GM10248 (cell line): Measurements from ENCODE around the gene MGME1.
A peak's percentile ranks its signal among the peaks of the same experiment; 100 is the strongest.

ENCODE experiments used
- CTCF ChIA-PET: fragments of 300-600 bp; sonication (Branson Sonifier 250); formaldehyde crosslinking; extraction: SDS; loops from one replicate; lab custom pipeline; 2021; ENCODE audit warnings: antibody characterized with exemption; lab: Yijun Ruan, JAX
- POLR2A ChIA-PET: fragments of 350-650 bp; sonication (Branson Sonifier 250); formaldehyde crosslinking; extraction: SDS; loops from one replicate; lab custom pipeline; 2020; ENCODE audit warnings: antibody characterized with exemption; lab: Yijun Ruan, JAX
- DNase-seq: peaks from one replicate; pipeline ENCODE4 v3.0.0; 2012; ENCODE audit errors: extremely low spot score
- TF ChIP-seq, protein P1 (sequence below): IDR thresholded peaks from 2 replicates; pipeline ENCODE4 v1.5.1; 2012; ENCODE audit warnings: mild to moderate bottlenecking, low read depth; ENCODE audit errors: extremely low read depth, missing control alignments, control extremely low read depth

MGME1 gene, protein sequence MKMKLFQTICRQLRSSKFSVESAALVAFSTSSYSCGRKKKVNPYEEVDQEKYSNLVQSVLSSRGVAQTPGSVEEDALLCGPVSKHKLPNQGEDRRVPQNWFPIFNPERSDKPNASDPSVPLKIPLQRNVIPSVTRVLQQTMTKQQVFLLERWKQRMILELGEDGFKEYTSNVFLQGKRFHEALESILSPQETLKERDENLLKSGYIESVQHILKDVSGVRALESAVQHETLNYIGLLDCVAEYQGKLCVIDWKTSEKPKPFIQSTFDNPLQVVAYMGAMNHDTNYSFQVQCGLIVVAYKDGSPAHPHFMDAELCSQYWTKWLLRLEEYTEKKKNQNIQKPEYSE

DNA sequence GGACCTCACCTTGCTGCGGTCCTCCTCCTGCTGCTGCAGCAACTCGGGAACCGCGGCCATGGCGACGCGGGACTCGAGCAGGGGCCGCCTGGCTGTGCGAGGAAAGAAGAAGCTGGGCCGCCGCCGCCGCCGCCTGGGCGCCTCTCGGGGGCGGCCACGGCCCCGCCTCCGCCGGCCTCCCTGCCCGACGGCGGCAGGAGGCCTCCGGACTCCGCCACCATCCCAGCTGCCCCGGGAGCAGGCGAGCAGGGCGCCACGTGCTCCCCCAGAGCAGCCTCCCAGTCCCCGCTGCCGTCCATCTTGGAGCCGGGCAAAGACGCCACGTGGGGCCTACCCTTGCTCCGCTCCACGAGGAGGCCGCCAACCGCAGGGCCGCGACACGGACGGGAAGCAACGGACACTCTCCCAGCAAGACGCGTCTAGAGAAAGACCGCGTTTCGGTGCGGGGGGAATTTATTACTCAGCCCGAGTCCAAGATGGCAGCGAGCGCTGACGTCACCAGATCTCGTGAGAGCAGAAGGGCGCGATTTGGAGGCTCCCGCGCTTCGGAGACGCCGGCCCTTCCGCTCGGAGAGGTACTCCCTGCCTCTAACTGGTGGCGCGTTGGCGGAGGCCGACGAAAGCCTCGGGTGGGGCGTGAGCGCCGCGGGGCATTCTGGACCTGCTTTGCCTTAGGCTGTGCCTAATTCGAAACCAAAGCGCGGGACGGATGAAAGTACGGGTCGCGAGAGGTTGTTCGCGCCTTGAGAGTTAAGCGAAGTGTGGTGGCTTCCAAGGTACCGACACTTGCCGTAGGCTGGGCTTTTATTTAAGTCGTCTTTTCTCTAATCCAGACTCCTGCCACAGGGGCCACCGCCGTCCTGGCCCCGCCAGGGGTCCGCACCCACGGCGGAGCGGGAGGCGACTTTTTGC is at the start of gene MGME1, which contains the start of gene SNX5:
MGME1 (plus strand) TSS at position 653 of the 912 bp plus-strand sequence. CDS start 842 bp downstream, outside the sequence.
SNX5 (minus strand) TSS at position 429 of the 912 bp plus-strand sequence; CDS start at position 60, 369 bp downstream.
- TF ChIP-seq, protein P1, sequence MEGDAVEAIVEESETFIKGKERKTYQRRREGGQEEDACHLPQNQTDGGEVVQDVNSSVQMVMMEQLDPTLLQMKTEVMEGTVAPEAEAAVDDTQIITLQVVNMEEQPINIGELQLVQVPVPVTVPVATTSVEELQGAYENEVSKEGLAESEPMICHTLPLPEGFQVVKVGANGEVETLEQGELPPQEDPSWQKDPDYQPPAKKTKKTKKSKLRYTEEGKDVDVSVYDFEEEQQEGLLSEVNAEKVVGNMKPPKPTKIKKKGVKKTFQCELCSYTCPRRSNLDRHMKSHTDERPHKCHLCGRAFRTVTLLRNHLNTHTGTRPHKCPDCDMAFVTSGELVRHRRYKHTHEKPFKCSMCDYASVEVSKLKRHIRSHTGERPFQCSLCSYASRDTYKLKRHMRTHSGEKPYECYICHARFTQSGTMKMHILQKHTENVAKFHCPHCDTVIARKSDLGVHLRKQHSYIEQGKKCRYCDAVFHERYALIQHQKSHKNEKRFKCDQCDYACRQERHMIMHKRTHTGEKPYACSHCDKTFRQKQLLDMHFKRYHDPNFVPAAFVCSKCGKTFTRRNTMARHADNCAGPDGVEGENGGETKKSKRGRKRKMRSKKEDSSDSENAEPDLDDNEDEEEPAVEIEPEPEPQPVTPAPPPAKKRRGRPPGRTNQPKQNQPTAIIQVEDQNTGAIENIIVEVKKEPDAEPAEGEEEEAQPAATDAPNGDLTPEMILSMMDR = no peak
- DNase-seq = peak; percentile 98
- ChIA-PET CTCF (interaction anchor here (1.4 to 7.9 kb wide), 4 partner anchors 12 to 286 kb away, joined by 5 to 69 read pairs (median 15); partner anchors contain the start of gene RRBP1), POLR2A (interaction anchor here (0.9 to 2.5 kb wide), 4 partner anchors 9 to 287 kb away, joined by 4 to 12 read pairs (median 8); partner anchors contain the start of gene RRBP1)

DNA sequence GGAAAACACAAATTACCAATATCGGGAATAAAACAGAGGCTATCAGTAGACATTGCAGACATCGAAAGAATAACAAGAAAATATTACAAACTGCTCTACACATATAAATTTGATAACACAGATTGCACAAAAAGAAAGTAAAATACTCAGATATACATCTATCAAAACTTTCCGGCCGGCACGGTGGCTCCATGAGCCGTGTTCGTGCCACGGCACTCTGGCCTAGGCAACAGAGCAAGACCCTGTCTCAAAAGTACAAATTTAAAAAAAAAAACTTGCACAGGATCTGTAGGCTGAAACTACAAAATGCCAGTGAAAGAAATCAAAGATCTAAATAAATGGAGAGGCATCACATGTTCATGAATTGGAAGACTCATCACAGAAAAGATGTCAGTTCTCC is 49.7 kb upstream of the MGME1 start:
- ChIA-PET POLR2A (no interaction called here), CTCF (interaction anchor here (0.9 to 1.3 kb wide), 2 partner anchors 13 to 19 kb away, joined by 3 read pairs; no protein-coding TSS in a partner anchor)
- TF ChIP-seq, protein P1 = no peak
- DNase-seq = no peak

DNA sequence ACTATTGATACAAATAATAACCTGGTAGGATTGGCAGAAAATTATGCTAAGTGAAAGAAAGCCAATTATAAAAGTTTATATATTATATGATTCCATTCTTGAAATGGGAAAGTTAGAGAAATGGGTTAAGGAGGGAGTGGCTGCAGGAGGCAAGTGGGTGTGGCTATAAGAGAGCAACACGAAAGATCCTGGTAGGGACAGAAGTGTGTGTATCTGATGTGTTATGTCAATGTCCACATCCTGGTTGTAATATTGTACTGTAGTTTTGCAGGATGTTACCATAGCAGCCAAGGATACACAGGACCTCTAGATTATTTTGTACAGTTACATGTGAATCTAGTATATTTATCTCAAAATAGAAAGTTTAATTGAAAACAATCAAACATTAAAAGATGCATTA is 47.0 kb upstream of the MGME1 start:
- CTCF ChIA-PET = no interaction called here
- DNase-seq = no peak
- TF ChIP-seq, protein P1 = no peak
- POLR2A ChIA-PET = no interaction called here

DNA sequence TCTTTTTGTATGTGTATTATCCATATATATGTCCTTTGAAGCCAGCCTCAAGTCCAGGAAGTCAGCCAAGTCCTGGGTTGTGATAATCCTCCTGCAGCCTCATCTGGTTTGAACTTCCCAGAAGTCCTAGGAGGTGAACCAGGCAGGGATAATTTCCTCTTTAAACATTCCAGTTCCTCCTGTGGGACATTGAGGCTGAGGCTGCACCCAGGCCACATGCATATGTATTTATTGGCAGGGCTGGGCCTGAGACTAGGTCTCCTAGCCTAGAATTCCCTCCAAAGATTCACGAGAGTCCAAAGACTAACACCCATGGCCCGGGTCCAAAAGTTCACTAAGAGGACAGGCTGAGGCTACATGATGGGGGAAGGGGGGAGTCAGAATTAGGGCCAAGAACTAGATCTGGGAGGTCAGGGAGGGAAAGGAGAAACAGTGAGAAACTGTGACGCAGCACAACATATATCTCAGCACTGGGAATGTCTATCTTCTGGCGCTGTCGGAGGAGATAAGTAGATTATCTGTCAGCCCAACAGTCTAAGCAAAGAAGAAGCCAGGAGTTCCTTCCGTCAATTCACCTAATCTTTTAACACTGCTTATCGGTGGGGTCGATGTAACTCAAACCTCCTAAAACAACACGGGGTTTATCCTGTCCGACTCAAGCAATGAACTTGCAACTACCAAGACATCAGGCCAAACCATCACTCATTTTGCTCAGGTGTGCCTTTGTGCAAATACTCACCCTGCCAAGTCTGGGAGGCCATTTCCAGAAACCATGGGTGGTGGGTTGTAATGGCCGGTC is 43.5 kb upstream of the MGME1 start:
- CTCF ChIA-PET = interaction anchor here (0.8 to 1.9 kb wide), 3 partner anchors 13 to 14 kb away, joined by 3 to 6 read pairs (median 3); no protein-coding TSS in a partner anchor
- POLR2A ChIA-PET = no interaction called here
- no peak for DNase-seq
- TF ChIP-seq, protein P1 = no peak

DNA sequence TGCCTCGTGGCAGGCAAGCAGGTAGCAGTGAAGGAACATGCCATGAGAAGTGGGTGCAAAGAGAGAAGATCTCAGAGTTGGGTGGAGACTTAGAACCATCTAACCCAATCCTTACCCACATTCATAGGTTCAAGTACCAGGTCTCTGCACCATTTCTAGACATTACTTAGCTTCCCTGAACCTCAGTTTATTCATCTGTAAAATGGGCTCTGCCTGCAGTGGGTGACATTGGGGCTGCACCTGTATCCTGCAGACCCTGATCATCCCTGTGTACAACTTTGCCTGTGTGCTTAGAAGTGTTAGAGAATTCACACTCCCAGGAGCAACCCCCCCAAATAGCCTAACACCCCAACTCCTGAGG is 42.9 kb upstream of the MGME1 start:
- DNase-seq = no peak
- CTCF ChIA-PET = interaction anchor here (1.3 to 1.9 kb wide), 2 partner anchors 13 to 28 kb away, joined by 4 to 6 read pairs; no protein-coding TSS in a partner anchor
- TF ChIP-seq, protein P1 = no peak
- POLR2A ChIA-PET = no interaction called here
